Measurements from ENCODE around the gene ARL8B.

GRCh38 chr3:5110337-5110736, 11.8 kb upstream of the ARL8B start:
- TF ChIP-seq CTCF (IDR thresholded peaks at IDR 0.05) (no peak), POLR2A (IDR thresholded peaks at IDR 0.05) (no peak)
